Keratinocyte (primary cell): ENCODE results near the gene BTG2.
"Not testable (repeated sequence)": the region's sequence is repeated elsewhere in the genome, so short reads cannot be mapped to it uniquely, and the experiment has no call there.

Experiments used
- CTCF ChIP-seq, 3 experiments: IDR thresholded peaks in 1 of 3; conservative IDR thresholded peaks in 1 of 3; optimal IDR thresholded peaks in 1 of 3; 2 replicates in 2 of 3; 3 replicates in 1 of 3; pipeline versions ENCODE3 to v1.5.1; 2011; ENCODE audit warnings: low read length in 3 of 3, mild to moderate bottlenecking in 3 of 3, moderate library complexity in 2 of 3, control low read depth in 1 of 3, inconsistent platforms in 1 of 3; ENCODE audit not compliant: insufficient read depth in 2 of 3; ENCODE audit errors: extremely low read depth in 1 of 3
- EZH2 ChIP-seq: IDR thresholded peaks from one replicate; pipeline ENCODE4 v1.6.1; 2012; ENCODE audit warnings: inconsistent platforms, mild to moderate bottlenecking, low read length, moderate library complexity

GRCh38 chr1:203314025-203314759 is 8.9 kb downstream of the BTG2 start:
- TF ChIP-seq CTCF (optimal IDR thresholded peaks at IDR 0.05 in 1 of 3, IDR thresholded peaks at IDR 0.05 in 1 of 3, conservative IDR thresholded peaks at IDR 0.05 in 1 of 3; ENCODE audit: extremely low read depth in 1 of 3, insufficient read depth in 2 of 3, low read length in 3 of 3); EZH2: not testable (repeated sequence)
